Measurements from ENCODE around the gene GABRR1. TPM values are rescaled to one million over a fixed set of nuclear protein-coding genes. Genes with fewer than 3 reads are reported as not detected.
"Not testable (repeated sequence)": the region's sequence is repeated elsewhere in the genome, so short reads cannot be mapped to it uniquely, and the experiment has no call there.

The GABRR1 gene
- total RNA-seq, 1 donor from 2014 or later, result not detected

DNA sequence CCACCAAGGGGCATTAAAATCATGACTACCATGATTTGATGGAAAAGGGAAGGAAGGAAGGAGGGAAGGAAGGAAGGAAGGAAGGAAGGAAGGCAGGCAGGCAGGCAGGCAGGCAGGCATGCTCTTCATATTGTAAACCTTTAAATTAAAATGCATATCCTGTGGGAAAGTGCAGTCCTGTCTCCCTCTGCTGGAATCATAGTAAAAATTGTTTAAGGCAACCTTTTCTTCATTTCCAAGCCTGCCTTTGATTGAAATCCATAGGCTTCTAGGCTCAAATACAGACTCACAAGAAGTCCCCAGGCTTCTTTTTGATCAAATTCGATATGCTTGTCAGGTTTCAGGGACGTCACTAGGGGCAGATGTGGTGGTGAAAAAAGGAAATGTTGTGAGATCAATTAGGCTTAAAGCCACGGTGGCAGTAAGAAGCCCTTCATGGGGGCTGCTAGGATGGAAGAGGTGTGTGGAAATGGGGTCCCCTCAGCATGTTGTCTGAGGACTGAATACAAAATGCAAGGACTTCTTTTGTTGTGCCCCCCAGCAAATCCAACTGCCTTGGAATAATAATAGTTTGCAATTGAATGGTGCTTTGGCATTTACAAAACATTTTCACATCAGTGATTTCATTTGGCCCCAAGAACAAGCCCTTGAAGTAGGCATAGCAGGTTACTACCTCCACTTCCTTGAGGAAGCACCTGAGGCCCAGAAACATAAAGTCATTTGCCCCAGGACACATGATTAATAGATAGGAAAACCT, 25.6 kb upstream of the GABRR1 start:
- Mint-ChIP-seq H3K9me3 (ENCODE audit: unreplicated experiment) (no peaks in the 10 kb centered on the region), H3K27ac (ENCODE audit: unreplicated experiment) (no peak overlapping the region), H3K4me3 (ENCODE audit: unreplicated experiment) (no peak overlapping the region), H3K4me1 (ENCODE audit: unreplicated experiment) (no peaks in the 10 kb centered on the region), H3K36me3 (ENCODE audit: unreplicated experiment) (no peaks in the 10 kb centered on the region), H3K27me3 (ENCODE audit: unreplicated experiment) (peaks cover 47% of the 10 kb centered on the region)
- DNase-seq (ENCODE audit: extremely low spot score, unreplicated experiment), result no peak
- TF ChIP-seq, protein P1, sequence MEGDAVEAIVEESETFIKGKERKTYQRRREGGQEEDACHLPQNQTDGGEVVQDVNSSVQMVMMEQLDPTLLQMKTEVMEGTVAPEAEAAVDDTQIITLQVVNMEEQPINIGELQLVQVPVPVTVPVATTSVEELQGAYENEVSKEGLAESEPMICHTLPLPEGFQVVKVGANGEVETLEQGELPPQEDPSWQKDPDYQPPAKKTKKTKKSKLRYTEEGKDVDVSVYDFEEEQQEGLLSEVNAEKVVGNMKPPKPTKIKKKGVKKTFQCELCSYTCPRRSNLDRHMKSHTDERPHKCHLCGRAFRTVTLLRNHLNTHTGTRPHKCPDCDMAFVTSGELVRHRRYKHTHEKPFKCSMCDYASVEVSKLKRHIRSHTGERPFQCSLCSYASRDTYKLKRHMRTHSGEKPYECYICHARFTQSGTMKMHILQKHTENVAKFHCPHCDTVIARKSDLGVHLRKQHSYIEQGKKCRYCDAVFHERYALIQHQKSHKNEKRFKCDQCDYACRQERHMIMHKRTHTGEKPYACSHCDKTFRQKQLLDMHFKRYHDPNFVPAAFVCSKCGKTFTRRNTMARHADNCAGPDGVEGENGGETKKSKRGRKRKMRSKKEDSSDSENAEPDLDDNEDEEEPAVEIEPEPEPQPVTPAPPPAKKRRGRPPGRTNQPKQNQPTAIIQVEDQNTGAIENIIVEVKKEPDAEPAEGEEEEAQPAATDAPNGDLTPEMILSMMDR (IDR thresholded peaks at IDR 0.05), result peak; percentile 75

GRCh38 chr6:89239338-89239737, 22.2 kb upstream of the GABRR1 start:
- DNase-seq (ENCODE audit: extremely low spot score, unreplicated experiment), result no peak
- no peaks in the 10 kb centered on the region for H3K36me3 Mint-ChIP-seq (ENCODE audit: unreplicated experiment)
- TF ChIP-seq, protein P1 (IDR thresholded peaks at IDR 0.05), result peak; percentile 36
- H3K9me3 Mint-ChIP-seq (ENCODE audit: unreplicated experiment), result peaks cover 4% of the 10 kb centered on the region
- no peak overlapping the region for H3K4me3 Mint-ChIP-seq (ENCODE audit: unreplicated experiment)
- peaks cover 36% of the 10 kb centered on the region for H3K27me3 Mint-ChIP-seq (ENCODE audit: unreplicated experiment)
- H3K4me1 Mint-ChIP-seq (ENCODE audit: unreplicated experiment), result no peaks in the 10 kb centered on the region
- no peak overlapping the region for H3K27ac Mint-ChIP-seq (ENCODE audit: unreplicated experiment)

DNA sequence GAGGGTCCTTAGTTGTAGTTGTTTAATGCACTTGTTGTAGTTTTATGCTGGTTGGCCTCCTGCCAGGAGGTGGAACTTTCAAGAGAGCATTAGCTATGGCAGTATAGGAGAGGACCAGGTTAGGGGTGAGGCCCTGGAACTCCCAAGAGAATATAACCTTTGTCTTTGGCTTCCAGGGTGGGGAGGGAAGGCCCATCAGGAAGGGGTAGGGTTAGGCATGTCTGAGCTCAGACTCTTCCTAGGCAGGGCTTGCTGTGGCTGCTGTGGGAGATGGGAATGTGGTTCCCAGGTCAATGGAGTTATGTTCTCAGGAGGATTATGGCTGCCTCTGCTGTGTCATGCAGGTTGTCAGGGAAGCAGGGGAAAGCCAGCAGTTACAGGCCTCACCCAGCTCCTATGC, 20.0 kb upstream of the GABRR1 start:
- DNase-seq (ENCODE audit: extremely low spot score, unreplicated experiment), result no peak
- Mint-ChIP-seq H3K9me3 (ENCODE audit: unreplicated experiment) (peaks cover 4% of the 10 kb centered on the region), H3K27me3 (ENCODE audit: unreplicated experiment) (peaks cover 37% of the 10 kb centered on the region), H3K4me3 (ENCODE audit: unreplicated experiment) (no peak overlapping the region), H3K4me1 (ENCODE audit: unreplicated experiment) (no peaks in the 10 kb centered on the region), H3K36me3 (ENCODE audit: unreplicated experiment) (no peaks in the 10 kb centered on the region), H3K27ac (ENCODE audit: unreplicated experiment) (no peak overlapping the region)
- TF ChIP-seq, protein P1 (IDR thresholded peaks at IDR 0.05), result no peak

DNA sequence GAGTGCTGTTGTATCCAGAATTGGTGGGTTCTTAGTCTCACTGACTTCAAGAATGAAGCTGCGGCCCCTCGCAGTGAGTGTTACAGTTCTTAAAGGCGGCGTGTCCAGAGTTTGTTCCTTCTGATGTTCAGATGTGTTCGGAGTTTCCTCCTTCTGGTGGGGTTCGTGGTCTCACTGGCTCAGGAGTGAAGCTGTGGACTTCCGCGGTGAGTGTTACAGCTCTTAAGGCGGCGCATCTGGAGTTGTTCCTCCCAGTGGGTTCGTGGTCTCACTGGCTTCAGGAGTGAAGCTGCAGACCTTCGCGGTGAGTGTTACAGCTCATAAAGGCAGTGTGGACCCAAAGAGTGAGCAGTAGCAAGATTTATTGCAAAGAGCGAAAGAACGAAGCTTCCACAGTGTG, 16.4 kb upstream of the GABRR1 start:
- not testable (repeated sequence) for H3K4me3 Mint-ChIP-seq (ENCODE audit: unreplicated experiment); DNase-seq (ENCODE audit: extremely low spot score, unreplicated experiment); H3K4me1 Mint-ChIP-seq (ENCODE audit: unreplicated experiment); H3K36me3 Mint-ChIP-seq (ENCODE audit: unreplicated experiment); H3K27ac Mint-ChIP-seq (ENCODE audit: unreplicated experiment)
- H3K27me3 Mint-ChIP-seq (ENCODE audit: unreplicated experiment), result peaks cover 37% of the 10 kb centered on the region
- H3K9me3 Mint-ChIP-seq (ENCODE audit: unreplicated experiment), result peaks cover 11% of the 10 kb centered on the region

- H3K9me3 Mint-ChIP-seq (ENCODE audit: unreplicated experiment), result peaks cover 4% of the 10 kb centered on the region
- TF ChIP-seq, protein P1 (IDR thresholded peaks at IDR 0.05), result no peak
- no peaks in the 10 kb centered on the region for H3K4me1 Mint-ChIP-seq (ENCODE audit: unreplicated experiment)
- no peak for DNase-seq (ENCODE audit: extremely low spot score, unreplicated experiment)
- H3K27me3 Mint-ChIP-seq (ENCODE audit: unreplicated experiment), result peaks cover 8% of the 10 kb centered on the region
- no peak overlapping the region for H3K4me3 Mint-ChIP-seq (ENCODE audit: unreplicated experiment)
- no peaks in the 10 kb centered on the region for H3K36me3 Mint-ChIP-seq (ENCODE audit: unreplicated experiment)
- H3K27ac Mint-ChIP-seq (ENCODE audit: unreplicated experiment), result no peak overlapping the region
Measured at GRCh38 chr6:89222712-89223039, 5.5 kb upstream of the GABRR1 start.

Measured in osteocyte (in vitro differentiated cells).